ENCODE data around the gene POGLUT3.

POGLUT3 gene

DNA sequence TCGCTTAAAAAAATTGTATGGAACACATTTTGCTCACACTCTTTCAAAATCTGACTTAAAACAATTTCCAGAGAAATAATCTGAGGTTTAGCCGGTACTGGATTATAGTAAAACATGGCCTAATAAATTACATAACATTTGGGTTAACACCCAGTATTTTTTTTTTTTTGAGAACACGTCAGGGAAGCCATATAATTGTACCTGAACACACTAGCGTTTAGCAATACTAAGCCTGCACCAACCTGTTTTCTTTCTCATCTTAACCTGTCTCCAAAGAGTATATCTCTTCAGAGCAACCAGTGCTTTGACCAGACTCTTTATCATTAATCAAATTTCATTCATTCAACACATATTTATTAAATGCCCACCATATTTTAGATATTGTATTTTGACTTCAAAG is 2.0 kb upstream of the POGLUT3 start:
- TF ChIP-seq, protein P1, sequence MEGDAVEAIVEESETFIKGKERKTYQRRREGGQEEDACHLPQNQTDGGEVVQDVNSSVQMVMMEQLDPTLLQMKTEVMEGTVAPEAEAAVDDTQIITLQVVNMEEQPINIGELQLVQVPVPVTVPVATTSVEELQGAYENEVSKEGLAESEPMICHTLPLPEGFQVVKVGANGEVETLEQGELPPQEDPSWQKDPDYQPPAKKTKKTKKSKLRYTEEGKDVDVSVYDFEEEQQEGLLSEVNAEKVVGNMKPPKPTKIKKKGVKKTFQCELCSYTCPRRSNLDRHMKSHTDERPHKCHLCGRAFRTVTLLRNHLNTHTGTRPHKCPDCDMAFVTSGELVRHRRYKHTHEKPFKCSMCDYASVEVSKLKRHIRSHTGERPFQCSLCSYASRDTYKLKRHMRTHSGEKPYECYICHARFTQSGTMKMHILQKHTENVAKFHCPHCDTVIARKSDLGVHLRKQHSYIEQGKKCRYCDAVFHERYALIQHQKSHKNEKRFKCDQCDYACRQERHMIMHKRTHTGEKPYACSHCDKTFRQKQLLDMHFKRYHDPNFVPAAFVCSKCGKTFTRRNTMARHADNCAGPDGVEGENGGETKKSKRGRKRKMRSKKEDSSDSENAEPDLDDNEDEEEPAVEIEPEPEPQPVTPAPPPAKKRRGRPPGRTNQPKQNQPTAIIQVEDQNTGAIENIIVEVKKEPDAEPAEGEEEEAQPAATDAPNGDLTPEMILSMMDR (IDR thresholded peaks at IDR 0.05; ENCODE audit: low read depth, low read length), result no peak
- no peak for DNase-seq (ENCODE audit: extremely low read depth, low read depth)

DNA sequence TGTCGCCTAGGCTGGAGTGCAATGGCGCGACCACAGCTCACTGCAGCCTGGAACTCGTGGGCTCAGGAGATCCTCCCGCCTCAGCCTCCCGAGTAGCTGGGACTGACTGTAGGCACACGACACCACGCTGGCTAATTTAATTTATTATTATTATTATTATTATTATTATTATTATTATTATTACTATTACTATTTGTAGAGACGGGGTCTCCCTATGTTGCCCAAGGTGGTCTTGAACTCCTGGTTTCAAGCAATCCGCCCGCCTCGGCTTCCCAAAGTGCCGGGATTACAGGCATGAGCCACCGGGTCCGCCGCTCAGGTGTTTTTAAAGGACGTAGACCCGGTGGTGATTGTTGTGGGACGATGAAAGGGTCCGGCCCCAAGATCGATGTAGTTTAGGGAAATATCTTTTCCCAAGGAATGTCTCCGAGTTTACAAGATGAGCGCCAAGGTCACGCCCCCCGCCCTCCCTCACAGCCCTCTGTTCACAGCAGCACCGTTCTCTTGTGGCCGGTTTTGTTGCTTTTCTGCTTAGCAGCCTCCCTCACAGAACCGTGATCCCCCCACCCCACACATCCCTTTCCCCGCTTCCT is 728 bp upstream of the POGLUT3 start:
- DNase-seq (ENCODE audit: extremely low read depth, low read depth), result no peak
- TF ChIP-seq, protein P1 (IDR thresholded peaks at IDR 0.05; ENCODE audit: low read depth, low read length), result no peak

DNA sequence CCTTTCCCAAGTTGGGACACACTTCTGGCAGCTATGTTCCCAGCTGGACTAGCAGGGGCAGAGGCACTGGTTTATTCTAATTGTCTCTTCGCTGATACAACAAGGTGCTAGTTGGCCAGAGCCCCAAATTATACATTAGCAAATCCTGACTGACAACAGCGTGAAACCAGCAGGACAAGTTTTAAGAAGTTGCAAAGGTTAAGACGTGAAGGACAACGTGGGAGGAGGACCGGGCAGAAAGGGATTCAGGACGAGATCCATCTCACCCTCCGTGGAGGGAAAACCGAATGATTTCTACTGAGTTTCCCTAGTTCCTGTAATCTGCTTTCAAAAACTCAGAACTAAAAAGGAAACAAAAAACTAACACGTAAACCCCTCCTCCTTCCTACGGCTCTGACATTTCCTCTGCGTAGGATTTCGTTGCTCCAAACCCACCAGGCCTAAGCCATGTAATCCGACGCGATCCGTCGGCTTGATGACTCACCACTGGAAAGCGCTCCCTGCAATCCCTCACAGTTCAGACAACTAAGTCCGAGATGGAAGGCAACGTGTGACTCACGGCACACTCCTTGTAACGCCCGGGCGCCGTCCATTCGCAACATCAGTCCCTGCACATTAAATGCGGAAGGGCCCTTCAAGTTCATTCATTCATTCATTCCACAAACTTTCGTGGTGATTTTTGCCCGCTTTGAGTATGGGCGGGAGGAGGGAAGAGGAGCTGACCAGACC is 703 bp downstream of the POGLUT3 start:
- TF ChIP-seq, protein P1 (IDR thresholded peaks at IDR 0.05; ENCODE audit: low read depth, low read length), result no peak
- peak; percentile 97 for DNase-seq (ENCODE audit: extremely low read depth, low read depth)

DNA sequence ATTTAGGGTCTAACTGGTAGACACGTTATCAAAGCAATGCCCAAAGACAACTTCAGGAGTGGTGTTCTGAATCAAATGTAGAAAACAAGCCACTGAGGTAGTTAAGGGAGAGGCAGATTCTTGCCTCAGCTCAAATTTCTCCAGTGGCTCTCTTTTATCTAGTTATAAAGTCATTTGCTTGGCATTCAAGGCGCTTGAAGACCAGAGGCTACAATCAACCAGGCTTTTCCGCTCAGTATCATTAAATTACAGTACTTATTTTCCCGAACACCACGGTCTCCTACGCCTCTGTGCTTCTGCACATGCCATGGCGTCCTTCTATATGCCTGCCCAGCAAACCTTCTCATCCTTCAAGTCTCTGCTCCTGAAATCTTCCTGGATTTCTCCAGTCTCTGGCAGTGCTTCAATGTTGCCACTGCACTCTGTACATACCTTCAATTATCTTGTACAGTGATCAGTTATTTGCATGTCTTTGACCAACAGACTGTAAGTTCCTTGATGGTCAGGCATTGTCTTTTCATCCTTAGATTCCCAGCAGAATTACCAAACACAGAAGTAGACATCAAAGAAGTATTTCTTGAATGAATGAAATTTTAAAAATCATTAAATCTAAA is 1.4 kb downstream of the POGLUT3 start:
- DNase-seq (ENCODE audit: extremely low read depth, low read depth), result no peak
- TF ChIP-seq, protein P1 (IDR thresholded peaks at IDR 0.05; ENCODE audit: low read depth, low read length), result no peak

DNA sequence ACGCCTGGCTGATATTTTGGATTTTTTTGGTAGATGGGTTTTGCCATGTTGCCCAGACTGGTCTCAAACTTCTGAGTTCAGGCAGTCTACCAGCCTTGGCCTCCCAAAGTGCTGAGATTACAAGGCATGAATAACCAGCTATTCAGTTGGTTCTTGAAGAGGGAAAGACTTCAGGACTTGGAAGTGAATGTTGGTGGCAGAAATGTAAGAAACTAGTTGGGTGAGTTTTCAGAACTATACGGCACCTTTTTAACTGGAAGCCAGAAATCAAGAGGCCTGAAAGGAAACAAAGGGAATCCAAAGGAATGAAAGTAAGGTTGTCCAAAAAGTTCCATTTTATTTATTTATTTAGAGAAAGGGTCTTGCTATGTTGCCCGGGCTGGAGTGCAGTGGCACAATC is 2.9 kb downstream of the POGLUT3 start:
- TF ChIP-seq, protein P1 (IDR thresholded peaks at IDR 0.05; ENCODE audit: low read depth, low read length), result no peak
- no peak for DNase-seq (ENCODE audit: extremely low read depth, low read depth)

DNA sequence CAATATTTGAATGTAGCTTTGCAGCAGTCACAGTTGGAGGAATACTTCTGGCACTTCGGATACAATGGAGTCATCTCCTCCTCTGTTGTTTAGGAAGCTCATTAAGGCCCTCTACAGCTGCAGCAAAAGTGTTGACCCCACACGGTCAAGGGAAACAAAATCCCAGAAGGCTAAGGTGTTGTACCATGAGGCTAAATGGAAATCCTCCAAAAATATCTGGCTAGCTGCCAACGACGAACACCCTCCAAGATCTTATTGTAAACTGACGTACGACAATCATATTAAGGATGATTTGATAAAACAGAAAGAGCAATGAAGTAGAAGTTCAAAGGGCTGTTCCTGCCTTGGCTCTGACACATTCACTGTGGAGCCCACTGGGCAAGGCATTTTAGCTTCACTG is 4.0 kb downstream of the POGLUT3 start:
- no peak for DNase-seq (ENCODE audit: extremely low read depth, low read depth)
- TF ChIP-seq, protein P1 (IDR thresholded peaks at IDR 0.05; ENCODE audit: low read depth, low read length), result no peak

DNA sequence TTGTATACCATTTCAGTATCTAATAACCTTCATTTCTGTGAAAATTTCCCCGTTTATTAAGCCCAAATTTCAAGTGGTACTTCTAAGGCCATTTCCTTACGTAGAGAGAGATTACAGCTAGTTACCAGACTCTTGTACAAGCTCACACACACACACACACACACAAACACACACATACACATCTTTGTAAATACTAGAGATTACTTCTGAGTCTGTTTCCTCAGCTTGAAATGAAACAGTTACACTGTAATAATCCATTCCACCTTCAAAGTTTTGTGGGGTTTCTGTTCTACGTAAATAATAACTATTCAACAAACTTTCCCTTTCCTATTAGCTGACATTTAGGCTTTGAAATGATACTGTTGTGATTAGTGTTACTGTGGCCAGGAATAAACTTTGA is 6.2 kb downstream of the POGLUT3 start:
- DNase-seq (ENCODE audit: extremely low read depth, low read depth), result no peak
- TF ChIP-seq, protein P1 (IDR thresholded peaks at IDR 0.05; ENCODE audit: low read depth, low read length), result no peak

All from AG09319 (cell line).